Parathyroid adenoma (tissue), 2 donors: ENCODE results near the gene ZFHX3.

Source experiments
- H2AFZ ChIP-seq: fragments of 300-600 bp; sonication (generic); one replicate; pipeline ENCODE4 v1.7.0; 2017; ENCODE audit warnings: antibody characterized with exemption, mild to moderate bottlenecking
- H3K27ac ChIP-seq: fragments of 300-600 bp; sonication (generic); one replicate; pipeline ENCODE4 v1.7.0; 2017
- H3K27me3 ChIP-seq: fragments of 300-600 bp; sonication (generic); one replicate; pipeline ENCODE4 v1.7.0; 2017; ENCODE audit warnings: low read length; ENCODE audit not compliant: control insufficient read depth, insufficient read depth
- H3K36me3 ChIP-seq: fragments of 300-600 bp; sonication (generic); one replicate; pipeline ENCODE4 v1.7.0; 2017; ENCODE audit warnings: low read length; ENCODE audit not compliant: control insufficient read depth, insufficient read depth
- H3K4me1 ChIP-seq: fragments of 300-600 bp; sonication (generic); one replicate; pipeline ENCODE4 v1.7.0; 2017; ENCODE audit warnings: control low read depth
- H3K4me2 ChIP-seq: fragments of 300-600 bp; sonication (generic); one replicate; pipeline ENCODE4 v1.7.0; 2017; ENCODE audit warnings: low read length
- H3K4me3 ChIP-seq: fragments of 300-600 bp; sonication (generic); one replicate; pipeline ENCODE4 v1.7.0; 2017; ENCODE audit warnings: low read depth, low read length
- H3K79me2 ChIP-seq: fragments of 300-600 bp; sonication (generic); one replicate; pipeline ENCODE4 v1.7.0; 2017; ENCODE audit warnings: control low read depth
- H3K9ac ChIP-seq: fragments of 300-600 bp; sonication (generic); one replicate; pipeline ENCODE4 v1.7.0; 2017; ENCODE audit warnings: mild to moderate bottlenecking
- H3K9me3 ChIP-seq: fragments of 300-600 bp; sonication (generic); one replicate; pipeline ENCODE4 v1.7.0; 2017; ENCODE audit warnings: low read length; ENCODE audit not compliant: control insufficient read depth
- CTCF ChIP-seq: fragments of 300-600 bp; sonication (generic); IDR thresholded peaks from one replicate; pipeline ENCODE4 v1.7.0; 2017; ENCODE audit warnings: antibody characterized with exemption, mild to moderate bottlenecking
- donor health status: primary hyperparathyroidism.

The ZFHX3 gene

DNA sequence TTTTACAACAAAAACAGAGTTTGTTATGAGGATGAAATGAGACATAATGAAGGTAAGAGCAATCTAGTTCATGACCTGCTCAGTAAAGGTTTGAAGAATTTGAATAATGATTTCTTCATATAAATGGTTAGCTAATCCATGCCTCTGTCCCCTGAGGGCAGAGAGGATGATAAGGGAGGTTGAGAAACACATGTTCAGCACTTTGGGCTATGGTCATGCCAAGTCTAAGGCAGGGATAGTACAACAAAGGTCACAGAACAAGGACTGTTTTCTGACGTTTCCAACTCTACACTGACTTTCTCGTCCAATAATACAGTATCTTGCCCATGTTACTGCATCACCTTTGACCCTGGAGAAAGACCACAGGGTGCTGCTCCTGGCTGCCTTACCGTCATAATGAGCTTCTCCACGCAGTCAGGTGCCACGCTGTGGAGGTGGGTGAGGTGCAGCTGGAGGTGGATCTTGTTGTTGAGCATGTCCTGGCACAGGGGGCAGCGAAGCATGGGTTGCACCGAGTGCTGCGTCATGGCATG is 236.7 kb downstream of the ZFHX3 start:
- H3K4me1 ChIP-seq, result no peaks in the 10 kb centered on the region
- no peak overlapping the region for H2AFZ ChIP-seq
- no peaks in the 10 kb centered on the region for H3K9me3 ChIP-seq
- no peak overlapping the region for H3K4me2 ChIP-seq
- H3K27ac ChIP-seq, result no peak overlapping the region
- no peak for TF ChIP-seq CTCF
- no peaks in the 10 kb centered on the region for H3K27me3 ChIP-seq
- H3K36me3 ChIP-seq, result no peaks in the 10 kb centered on the region
- H3K79me2 ChIP-seq, result no peaks in the 10 kb centered on the region
- no peak overlapping the region for H3K9ac ChIP-seq
- no peak overlapping the region for H3K4me3 ChIP-seq

- Histone ChIP-seq H3K4me1 (no peaks in the 10 kb centered on the region), H3K9ac (no peak overlapping the region), H2AFZ (no peak overlapping the region), H3K4me3 (no peak overlapping the region), H3K4me2 (no peak overlapping the region), H3K27ac (no peak overlapping the region), H3K9me3 (no peaks in the 10 kb centered on the region), H3K79me2 (no peaks in the 10 kb centered on the region), H3K27me3 (no peaks in the 10 kb centered on the region), H3K36me3 (no peaks in the 10 kb centered on the region)
- no peak for TF ChIP-seq CTCF
Observed at GRCh38 chr16:72810480-72810879, 237.4 kb downstream of the ZFHX3 start.

DNA sequence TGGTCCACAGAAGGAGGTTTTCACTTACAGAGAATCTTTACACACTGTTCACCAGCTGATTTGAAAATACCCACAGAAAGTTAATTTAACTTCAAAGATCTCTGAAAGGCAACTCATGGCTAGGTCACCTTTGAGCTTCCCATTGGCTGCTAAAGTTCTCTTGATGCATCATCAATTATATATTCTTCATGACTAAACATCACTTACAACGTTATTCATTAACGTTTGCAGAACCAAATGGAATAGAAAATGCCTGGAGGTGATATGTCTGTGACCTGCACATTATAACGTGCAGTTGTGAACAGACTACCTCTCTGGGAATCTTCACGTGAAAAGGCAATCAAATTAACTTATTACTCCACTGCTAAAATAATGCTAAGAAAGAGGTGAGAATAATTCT is 238.5 kb downstream of the ZFHX3 start:
- Histone ChIP-seq H3K4me2 (no peak overlapping the region), H3K4me3 (no peak overlapping the region), H3K79me2 (no peaks in the 10 kb centered on the region), H3K27ac (no peak overlapping the region), H3K4me1 (no peaks in the 10 kb centered on the region), H2AFZ (no peak overlapping the region), H3K9me3 (no peaks in the 10 kb centered on the region), H3K36me3 (no peaks in the 10 kb centered on the region), H3K27me3 (no peaks in the 10 kb centered on the region), H3K9ac (no peak overlapping the region)
- TF ChIP-seq CTCF, result no peak

GRCh38 chr16:72808754-72809153 is 239.2 kb downstream of the ZFHX3 start:
- Histone ChIP-seq H3K27ac (no peak overlapping the region), H3K4me3 (no peak overlapping the region), H3K36me3 (no peaks in the 10 kb centered on the region), H3K9ac (no peak overlapping the region), H2AFZ (no peak overlapping the region), H3K27me3 (no peaks in the 10 kb centered on the region), H3K4me2 (no peak overlapping the region), H3K4me1 (no peaks in the 10 kb centered on the region), H3K9me3 (no peaks in the 10 kb centered on the region), H3K79me2 (no peaks in the 10 kb centered on the region)
- no peak for TF ChIP-seq CTCF

DNA sequence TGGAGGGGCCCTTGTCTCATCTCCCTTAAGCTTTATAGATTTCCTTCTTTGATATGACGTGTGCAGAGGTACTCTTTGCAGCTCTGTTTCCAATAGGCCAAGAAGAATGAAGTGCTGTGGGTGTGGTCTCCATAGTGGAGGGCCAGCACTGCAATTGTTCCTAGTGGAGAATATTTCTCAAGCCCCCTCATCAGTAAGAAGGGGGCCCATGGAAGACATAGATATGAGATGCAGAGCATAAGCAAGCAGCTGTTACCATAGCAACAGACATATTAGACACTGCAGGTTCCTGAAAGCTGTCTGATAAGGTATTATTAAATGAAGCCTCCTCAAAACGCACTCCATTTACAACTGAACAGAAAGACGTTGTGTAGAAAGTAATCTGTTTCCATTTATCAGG is 240.7 kb downstream of the ZFHX3 start:
- no peaks in the 10 kb centered on the region for H3K4me1 ChIP-seq
- H3K79me2 ChIP-seq, result no peaks in the 10 kb centered on the region
- H3K9me3 ChIP-seq, result no peaks in the 10 kb centered on the region
- H3K4me2 ChIP-seq, result no peak overlapping the region
- no peak overlapping the region for H2AFZ ChIP-seq
- H3K4me3 ChIP-seq, result no peak overlapping the region
- no peak overlapping the region for H3K27ac ChIP-seq
- no peak overlapping the region for H3K9ac ChIP-seq
- H3K36me3 ChIP-seq, result no peaks in the 10 kb centered on the region
- no peak for TF ChIP-seq CTCF
- H3K27me3 ChIP-seq, result no peaks in the 10 kb centered on the region
